HL-60 (cell line): Measurements from ENCODE around the gene GTPBP4.

ENCODE experiments used
- DNase-seq, 2 experiments: peaks; one replicate each; pipeline ENCODE4 v3.0.0-alpha.2; 2010 to 2020; ENCODE audit warnings: low read depth in 1 of 2, low spot score in 1 of 2
- H3K27ac ChIP-seq: fragments of 250-450 bp; sonication (Bioruptor Pico); replicated peaks from 2 replicates; pipeline ENCODE4 v1.5.1; 2020; ENCODE audit warnings: mild to moderate bottlenecking, moderate library complexity
- H3K27me3 ChIP-seq: fragments of 250-450 bp; sonication (Bioruptor Pico); 2 replicates; pipeline ENCODE4 v1.5.1; 2021; ENCODE audit warnings: mild to moderate bottlenecking, moderate library complexity; ENCODE audit not compliant: insufficient read depth, poor library complexity, severe bottlenecking
- H3K4me3 ChIP-seq: replicated peaks from 2 replicates; pipeline ENCODE4 v1.5.1; 2011; ENCODE audit warnings: mild to moderate bottlenecking, control low read depth, low read length; ENCODE audit not compliant: insufficient read depth
- GABPA ChIP-seq: IDR thresholded peaks from 2 replicates; pipeline ENCODE4 v1.6.1; 2012; ENCODE audit warnings: low read depth
- POLR2AphosphoS5 ChIP-seq: IDR thresholded peaks from 2 replicates; pipeline ENCODE4 v1.6.1; 2012; ENCODE audit warnings: low read depth
- SPI1 ChIP-seq: IDR thresholded peaks from 2 replicates; pipeline ENCODE4 v1.6.1; 2012; ENCODE audit warnings: low read depth, mild to moderate bottlenecking, borderline replicate concordance
- TF ChIP-seq, protein P1 (sequence below): IDR thresholded peaks from 2 replicates; pipeline ENCODE4 v1.6.1; 2012; ENCODE audit warnings: low read depth; ENCODE audit not compliant: insufficient replicate concordance
- TF ChIP-seq, protein P2 (sequence below): IDR thresholded peaks from one replicate; pipeline ENCODE4 v1.5.1; 2011; ENCODE audit warnings: low read length, control low read depth, inconsistent platforms; ENCODE audit not compliant: insufficient read depth

GTPBP4 gene

DNA sequence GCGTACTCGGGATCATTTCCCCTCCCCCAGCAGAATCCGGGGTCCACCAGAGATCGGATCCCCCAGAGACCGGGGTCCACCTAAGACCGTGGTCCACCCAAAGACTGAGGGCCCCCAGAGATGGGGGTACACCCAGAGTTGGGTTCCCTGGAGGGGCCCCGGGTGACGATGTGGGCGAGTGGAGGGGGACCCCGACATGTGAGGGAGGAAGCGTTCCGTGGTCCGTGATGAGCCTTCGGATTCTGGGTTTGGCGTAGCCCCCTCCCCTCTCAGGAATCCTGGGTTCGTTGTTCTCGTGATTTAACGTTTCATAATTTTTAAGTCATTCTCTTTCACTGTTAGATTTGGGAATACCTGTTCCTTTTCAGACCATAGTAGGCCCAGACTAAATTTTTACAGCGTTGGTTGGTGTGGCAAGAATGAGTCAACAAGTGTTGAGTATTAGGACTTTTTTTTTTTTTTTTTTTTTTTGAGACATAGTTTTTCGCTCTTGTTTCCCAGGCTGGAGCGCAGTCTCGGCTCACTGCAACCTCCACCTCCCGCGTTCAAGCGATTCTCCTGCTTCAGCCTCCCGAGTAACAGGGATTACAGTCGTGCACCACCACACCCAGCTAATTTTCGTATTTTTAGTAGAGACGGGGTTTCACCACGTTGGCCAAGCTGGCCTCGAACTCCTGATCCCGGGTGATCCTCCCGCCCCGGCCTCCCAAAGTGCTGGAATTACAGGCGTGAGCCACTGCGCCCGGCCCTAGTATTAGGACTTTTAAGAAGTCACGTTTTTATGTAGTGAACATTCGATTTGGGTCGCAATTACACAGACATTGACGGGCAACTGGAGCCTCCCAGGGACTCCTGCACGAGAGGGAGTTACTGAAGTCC, 672 bp downstream of the GTPBP4 start:
- Histone ChIP-seq H3K27ac (peak overlapping the region; percentile 91), H3K4me3 (peak overlapping the region; percentile 77), H3K27me3 (no peaks in the 10 kb centered on the region)
- DNase-seq: no peak
- TF ChIP-seq, protein P1, sequence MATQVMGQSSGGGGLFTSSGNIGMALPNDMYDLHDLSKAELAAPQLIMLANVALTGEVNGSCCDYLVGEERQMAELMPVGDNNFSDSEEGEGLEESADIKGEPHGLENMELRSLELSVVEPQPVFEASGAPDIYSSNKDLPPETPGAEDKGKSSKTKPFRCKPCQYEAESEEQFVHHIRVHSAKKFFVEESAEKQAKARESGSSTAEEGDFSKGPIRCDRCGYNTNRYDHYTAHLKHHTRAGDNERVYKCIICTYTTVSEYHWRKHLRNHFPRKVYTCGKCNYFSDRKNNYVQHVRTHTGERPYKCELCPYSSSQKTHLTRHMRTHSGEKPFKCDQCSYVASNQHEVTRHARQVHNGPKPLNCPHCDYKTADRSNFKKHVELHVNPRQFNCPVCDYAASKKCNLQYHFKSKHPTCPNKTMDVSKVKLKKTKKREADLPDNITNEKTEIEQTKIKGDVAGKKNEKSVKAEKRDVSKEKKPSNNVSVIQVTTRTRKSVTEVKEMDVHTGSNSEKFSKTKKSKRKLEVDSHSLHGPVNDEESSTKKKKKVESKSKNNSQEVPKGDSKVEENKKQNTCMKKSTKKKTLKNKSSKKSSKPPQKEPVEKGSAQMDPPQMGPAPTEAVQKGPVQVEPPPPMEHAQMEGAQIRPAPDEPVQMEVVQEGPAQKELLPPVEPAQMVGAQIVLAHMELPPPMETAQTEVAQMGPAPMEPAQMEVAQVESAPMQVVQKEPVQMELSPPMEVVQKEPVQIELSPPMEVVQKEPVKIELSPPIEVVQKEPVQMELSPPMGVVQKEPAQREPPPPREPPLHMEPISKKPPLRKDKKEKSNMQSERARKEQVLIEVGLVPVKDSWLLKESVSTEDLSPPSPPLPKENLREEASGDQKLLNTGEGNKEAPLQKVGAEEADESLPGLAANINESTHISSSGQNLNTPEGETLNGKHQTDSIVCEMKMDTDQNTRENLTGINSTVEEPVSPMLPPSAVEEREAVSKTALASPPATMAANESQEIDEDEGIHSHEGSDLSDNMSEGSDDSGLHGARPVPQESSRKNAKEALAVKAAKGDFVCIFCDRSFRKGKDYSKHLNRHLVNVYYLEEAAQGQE: no peak
- TF ChIP-seq GABPA (no peak), SPI1 (no peak), POLR2AphosphoS5 (no peak)
- TF ChIP-seq, protein P2, sequence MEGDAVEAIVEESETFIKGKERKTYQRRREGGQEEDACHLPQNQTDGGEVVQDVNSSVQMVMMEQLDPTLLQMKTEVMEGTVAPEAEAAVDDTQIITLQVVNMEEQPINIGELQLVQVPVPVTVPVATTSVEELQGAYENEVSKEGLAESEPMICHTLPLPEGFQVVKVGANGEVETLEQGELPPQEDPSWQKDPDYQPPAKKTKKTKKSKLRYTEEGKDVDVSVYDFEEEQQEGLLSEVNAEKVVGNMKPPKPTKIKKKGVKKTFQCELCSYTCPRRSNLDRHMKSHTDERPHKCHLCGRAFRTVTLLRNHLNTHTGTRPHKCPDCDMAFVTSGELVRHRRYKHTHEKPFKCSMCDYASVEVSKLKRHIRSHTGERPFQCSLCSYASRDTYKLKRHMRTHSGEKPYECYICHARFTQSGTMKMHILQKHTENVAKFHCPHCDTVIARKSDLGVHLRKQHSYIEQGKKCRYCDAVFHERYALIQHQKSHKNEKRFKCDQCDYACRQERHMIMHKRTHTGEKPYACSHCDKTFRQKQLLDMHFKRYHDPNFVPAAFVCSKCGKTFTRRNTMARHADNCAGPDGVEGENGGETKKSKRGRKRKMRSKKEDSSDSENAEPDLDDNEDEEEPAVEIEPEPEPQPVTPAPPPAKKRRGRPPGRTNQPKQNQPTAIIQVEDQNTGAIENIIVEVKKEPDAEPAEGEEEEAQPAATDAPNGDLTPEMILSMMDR: no peak

DNA sequence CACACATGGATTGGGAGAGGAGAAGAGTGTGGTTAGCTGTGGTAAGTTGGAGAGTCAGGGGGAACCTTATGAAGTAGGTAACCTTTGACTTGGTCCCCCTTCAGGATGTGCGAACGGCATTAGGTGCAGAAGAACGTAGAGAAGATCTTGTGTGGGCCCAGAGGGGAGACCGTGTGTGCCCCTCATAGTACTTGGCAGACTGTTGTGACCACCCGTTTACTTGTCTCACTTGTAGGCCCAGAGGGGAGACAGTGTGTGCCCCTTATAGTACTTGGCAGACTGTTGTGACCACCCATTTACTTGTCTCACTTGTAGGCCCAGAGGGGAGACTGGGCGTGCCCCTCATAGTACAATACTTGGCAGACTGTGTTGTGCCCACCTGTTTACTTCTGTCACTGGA, 2.6 kb downstream of the GTPBP4 start:
- TF ChIP-seq GABPA: no peak
- TF ChIP-seq, protein P2: no peak
- TF ChIP-seq POLR2AphosphoS5: no peak
- TF ChIP-seq, protein P1: no peak
- no peak for TF ChIP-seq SPI1
- no peak overlapping the region for H3K27ac ChIP-seq
- H3K4me3 ChIP-seq: no peak overlapping the region
- no peak for DNase-seq
- H3K27me3 ChIP-seq: no peaks in the 10 kb centered on the region

DNA sequence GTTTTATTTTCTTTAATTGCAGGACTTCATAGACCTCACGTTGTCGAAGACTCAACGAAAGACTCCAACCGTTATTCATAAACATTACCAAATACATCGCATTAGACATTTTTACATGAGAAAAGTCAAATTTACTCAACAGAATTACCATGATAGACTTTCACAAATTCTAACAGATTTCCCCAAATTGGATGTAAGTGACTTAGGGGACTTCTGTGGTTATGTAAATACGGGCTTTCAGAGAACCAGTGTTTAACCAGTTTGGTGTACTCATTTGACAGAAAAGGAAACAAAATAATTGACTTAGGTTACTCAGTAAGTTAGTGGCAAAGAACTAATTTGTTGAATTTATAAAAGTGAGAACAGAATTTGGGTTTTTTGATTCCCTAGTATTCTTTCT, 4.2 kb downstream of the GTPBP4 start:
- no peak overlapping the region for H3K27ac ChIP-seq
- TF ChIP-seq GABPA (no peak), SPI1 (no peak), POLR2AphosphoS5 (no peak)
- TF ChIP-seq, protein P1: no peak
- TF ChIP-seq, protein P2: no peak

More for the DNA sequence above, 4.2 kb downstream of the GTPBP4 start:
- DNase-seq: no peak
- no peaks in the 10 kb centered on the region for H3K27me3 ChIP-seq
- no peak overlapping the region for H3K4me3 ChIP-seq
